ENCODE results near the gene FEZF1. TPM values are rescaled to one million over a fixed set of nuclear protein-coding genes. Genes with fewer than 3 reads are reported as not detected.

FEZF1 gene
- total RNA-seq: not detected
- long read RNA-seq: 0 reads

GRCh38 chr7:122304319-122304975 is at the start of gene FEZF1:
FEZF1 (minus strand) TSS chr7:122304750; CDS start chr7:122304437, 313 bp downstream.
- intact Hi-C loops (cut with DNase I): no loop called here
- ATAC-seq (ENCODE audit: poor library complexity) (no peak), DNase-seq (no peak)

DNA sequence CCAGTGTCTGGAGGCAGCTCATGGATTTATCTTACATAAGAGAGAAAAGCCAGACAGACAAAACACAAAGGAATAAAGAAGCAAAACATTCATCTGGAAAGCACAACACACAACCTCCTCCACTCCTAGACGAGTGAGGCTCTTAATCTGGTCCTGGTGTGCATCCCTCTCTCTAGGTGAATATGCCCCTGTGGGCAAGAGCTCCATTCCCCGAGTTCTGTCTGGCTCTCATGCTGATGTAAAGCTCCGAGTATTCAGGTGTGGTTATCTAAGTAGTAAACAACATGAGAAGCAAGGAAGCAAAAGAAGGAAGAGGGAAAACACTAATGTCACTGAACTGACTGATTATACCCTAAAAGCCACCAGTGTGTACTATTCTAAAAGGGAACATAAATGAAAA is 47.9 kb upstream of the FEZF1 start:
- DNase-seq (no peak), ATAC-seq (ENCODE audit: poor library complexity) (no peak)
- intact Hi-C loops (cut with DNase I): no loop called here

DNA sequence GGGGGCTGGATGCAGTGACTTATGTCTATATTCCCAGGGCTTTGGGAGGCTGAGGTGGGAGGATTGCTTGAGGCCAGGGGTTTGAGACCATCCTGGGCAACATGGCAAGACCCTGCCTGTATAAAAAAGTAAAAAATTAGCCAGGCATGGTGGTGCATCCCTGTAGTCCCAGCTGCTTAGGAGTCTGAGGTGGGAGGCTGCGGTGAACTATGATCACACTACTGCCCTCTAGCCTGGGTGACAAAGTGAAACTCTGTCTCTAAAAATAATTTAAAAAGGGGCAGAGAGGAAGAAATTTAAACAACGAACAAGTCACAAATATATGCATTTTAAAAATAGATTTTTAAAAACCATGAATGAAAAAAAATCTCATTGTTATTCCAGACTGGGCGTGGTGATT is 46.2 kb upstream of the FEZF1 start:
- ATAC-seq (ENCODE audit: poor library complexity) (no peak), DNase-seq (no peak)
- intact Hi-C loops (cut with DNase I): no loop called here

DNA sequence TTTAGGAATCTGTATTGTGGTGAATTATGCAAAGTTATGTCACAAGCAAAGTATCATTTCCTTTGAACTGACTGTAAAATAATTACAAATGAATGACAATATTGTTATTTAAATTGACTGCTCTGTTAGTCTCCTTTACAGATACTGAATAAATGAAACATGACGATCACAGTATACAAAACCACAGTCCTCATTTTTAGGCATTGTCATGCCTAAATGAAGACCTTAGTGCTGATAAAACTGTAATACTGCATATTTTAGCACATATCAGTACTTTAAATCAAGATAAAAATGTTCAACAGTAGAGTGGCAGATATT is 39.7 kb upstream of the FEZF1 start:
- ATAC-seq (ENCODE audit: poor library complexity): no peak
- intact Hi-C loops (cut with DNase I): no loop called here
- no peak for DNase-seq

- intact Hi-C loops (cut with DNase I): no loop called here
- no peak for ATAC-seq (ENCODE audit: poor library complexity)
- DNase-seq: no peak
Measured at GRCh38 chr7:122343601-122344302, 39.2 kb upstream of the FEZF1 start.

DNA sequence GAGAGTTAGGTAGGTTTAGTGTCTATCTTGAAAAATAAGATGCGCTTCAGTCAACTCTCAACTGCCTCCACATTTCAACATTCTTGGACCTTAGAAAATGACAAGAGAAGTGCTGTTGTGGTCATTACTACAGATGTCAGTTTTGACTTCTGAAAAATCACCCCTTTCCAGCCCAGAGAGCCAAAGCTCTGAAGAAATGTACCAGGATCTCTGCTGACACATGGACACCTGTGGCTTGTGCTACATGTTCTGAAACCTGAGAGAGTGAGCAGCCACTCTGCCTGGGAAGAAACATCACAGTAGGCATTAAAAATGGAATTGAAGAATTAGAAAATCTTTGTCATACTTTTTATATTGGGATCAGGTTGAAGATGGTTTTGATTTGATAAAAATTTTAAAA is 35.9 kb upstream of the FEZF1 start:
- ATAC-seq (ENCODE audit: poor library complexity): no peak
- intact Hi-C loops (cut with DNase I): no loop called here
- no peak for DNase-seq

GRCh38 chr7:122339145-122339904 is 34.8 kb upstream of the FEZF1 start:
- intact Hi-C loops (cut with DNase I): no loop called here
- ATAC-seq (ENCODE audit: poor library complexity) (no peak), DNase-seq (no peak)

GRCh38 chr7:122337011-122337410 is 32.5 kb upstream of the FEZF1 start:
- no peak for DNase-seq
- ATAC-seq (ENCODE audit: poor library complexity): no peak
- intact Hi-C loops (cut with DNase I): no loop called here

DNA sequence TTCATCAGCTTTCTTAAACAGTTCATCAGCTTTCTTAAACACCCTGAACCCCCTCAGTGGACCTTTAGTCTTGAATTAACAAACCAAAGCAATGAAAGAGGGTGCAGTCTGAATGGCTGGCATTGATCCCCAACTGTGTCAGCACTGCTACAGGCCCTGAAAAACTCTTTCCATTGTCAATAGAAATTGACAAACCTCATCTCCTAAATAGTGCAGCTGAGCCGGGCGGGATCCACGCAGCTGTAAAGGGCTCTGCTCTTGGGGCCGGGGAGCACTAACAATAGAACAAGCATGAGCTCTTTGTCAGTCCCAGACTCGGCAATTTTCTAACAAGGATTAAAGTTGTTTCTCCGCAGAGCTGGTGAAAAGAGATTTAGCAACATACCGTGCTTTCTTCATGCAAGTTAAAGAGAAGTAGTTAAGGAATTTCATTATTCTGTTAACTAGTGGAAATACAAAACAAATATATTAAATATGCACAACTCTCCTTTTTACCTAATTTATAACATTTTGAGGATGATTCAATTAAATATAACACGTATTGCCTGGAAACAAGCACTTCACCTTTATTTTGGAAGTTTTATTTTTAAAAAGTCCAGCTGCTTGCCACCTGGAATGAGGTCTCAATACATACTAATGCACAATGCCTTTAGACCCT is 24.7 kb upstream of the FEZF1 start:
- DNase-seq (no peak), ATAC-seq (ENCODE audit: poor library complexity) (no peak)
- intact Hi-C loops (cut with DNase I): no loop called here

DNA sequence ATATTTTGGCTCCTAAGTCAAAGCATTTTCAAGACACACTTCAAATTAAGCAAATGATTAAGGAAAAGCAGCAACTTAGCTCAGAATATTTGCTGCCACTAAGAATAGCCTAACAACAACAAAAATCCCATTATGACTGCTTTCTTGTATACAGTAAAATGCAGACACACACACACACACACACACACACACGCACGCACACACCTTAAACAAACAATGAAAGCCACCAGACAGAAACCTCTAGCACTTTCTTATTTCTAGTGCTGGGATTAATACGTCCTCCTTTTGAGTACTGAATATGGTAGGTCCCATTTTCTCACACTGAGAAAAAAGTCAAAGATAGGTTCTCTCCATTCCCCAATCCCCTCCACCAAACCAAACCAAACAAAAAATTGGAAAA is 23.4 kb upstream of the FEZF1 start:
- intact Hi-C loops (cut with DNase I): no loop called here
- ATAC-seq (ENCODE audit: poor library complexity) (no peak), DNase-seq (no peak)

- peak; percentile 37 for DNase-seq
- no peak for ATAC-seq (ENCODE audit: poor library complexity)
- intact Hi-C loops (cut with DNase I): no loop called here
Measured at GRCh38 chr7:122316467-122317388, 12.2 kb upstream of the FEZF1 start.

DNA sequence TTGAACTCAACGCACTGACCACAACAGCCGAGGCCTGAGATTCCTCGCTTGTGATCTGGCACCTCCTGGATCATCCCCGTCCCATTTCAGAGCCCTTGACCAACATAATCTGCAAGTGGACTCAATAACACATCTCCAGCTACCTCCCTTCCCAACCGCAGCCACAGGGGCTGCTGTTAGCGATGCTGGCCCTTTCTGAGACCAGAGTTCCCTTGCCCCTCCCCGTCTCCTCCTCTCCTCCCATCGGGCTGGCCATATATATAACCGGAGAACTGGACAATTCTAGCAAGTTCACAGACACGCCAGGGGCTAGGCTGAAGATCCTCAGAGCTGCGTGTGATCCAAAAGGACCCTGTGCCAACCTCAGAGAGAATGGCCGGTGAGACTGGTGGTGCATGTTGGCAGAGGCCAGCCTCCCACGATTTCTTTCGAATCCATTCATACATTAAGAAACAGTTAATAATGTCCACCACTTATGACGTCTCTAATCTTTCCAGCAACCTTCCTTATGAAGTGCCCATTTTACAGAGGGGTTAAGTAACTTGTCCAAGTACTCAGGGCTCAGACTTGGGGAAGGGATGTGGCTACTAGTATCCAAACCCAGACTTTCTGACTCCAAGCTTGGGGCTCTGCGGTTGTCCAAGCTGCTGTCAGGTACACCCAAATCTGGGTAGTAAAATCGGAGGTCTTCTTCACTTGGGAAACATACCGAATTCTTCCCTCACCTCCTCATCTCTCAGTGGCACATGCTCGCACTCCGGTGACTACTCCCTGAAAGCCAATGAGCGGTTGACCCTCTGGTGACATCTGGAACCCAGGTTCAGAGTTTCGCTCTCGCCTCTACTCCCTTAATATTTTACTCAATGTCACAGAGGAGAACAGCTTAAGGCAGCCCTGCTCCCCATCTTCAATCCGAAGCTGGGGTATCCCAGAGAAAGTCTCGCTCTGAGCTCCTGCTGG is 11.2 kb upstream of the FEZF1 start:
- intact Hi-C loops (cut with DNase I): no loop called here
- no peak for ATAC-seq (ENCODE audit: poor library complexity)
- no peak for DNase-seq

DNA sequence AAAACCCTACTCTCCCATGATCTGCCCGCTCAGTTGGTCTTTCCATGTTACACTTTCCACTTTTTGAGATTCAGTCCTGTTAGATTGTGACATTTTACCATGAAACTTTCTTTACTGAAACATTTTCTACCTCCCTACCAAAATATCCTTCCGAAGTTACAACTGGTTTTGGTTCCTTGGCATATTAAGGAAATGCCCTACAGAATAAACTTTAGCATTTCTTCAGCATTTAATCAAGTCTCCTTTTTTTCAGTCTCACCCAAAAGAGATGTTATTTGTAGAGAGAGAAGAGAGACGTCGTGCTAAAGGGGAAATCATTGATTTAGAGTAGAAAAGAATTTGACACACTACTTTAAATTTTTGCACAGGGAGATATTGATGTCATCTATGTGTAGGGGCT is 9.7 kb upstream of the FEZF1 start:
- ATAC-seq (ENCODE audit: poor library complexity): no peak
- intact Hi-C loops (cut with DNase I): no loop called here
- DNase-seq: no peak

DNA sequence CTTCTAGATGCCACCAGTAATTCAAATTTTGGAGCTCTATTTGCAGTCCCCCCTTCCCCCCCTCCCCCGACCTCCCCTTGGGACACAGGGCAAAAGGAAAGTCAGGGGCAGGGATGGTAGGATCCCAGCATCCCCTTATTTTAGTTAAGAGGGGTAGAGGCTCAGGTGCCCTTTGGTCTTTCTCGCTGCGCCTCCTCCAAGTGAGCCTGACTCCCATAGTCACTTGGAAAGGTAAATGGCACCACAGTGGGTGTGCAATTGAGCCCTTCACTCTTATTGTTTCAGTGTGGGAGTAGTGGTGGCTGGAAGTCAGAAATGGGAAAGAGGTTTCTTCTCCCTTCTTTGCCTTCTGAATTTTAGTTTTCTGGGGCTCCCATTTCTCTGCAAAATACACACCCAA is 8.2 kb upstream of the FEZF1 start:
- ATAC-seq (ENCODE audit: poor library complexity) (no peak), DNase-seq (no peak)

GRCh38 chr7:122311734-122312450 is 7.3 kb upstream of the FEZF1 start:
- intact Hi-C loops (cut with DNase I): no loop called here
- ATAC-seq (ENCODE audit: poor library complexity) (no peak), DNase-seq (no peak)

More for the DNA sequence above, 8.2 kb upstream of the FEZF1 start:
- intact Hi-C loops (cut with DNase I): no loop called here

DNA sequence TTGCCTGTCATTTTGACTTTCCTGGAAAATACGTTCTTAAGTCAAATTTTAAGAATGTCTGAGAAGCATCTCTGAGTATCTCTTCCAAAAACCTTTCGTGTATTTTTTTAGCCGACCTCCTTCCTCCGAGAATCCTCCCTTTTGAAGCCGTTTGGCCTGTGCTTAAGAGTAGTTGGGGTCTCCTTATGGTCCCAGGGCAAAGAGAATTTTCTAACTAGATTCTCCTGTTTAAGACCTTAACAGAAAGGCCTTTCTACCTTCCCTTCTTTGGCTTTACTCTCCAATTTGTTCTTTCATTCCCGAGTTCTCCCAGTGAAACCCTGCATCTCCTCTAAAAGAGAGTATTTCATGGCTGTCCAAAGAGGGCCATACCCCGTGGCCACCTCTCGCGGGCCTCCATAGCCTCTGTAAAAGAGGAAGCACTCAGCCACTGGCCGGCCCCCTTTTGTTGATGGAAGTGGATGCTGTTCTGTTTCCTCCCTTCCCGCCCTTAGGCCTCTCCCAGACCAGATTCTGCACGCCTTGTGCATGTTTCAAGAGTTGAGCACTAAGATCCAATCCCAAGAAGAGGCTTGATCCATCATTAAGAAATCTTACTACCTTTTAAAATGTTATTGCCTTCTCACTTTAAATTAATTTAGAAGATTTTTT is 6.6 kb upstream of the FEZF1 start:
- intact Hi-C loops (cut with DNase I): no loop called here
- DNase-seq (no peak), ATAC-seq (ENCODE audit: poor library complexity) (no peak)

Measured in Right ventricle myocardium superior (tissue), 1 donor.